A673 (cell line): ENCODE results near the gene TMEM208. TPM values are rescaled to one million over a fixed set of nuclear protein-coding genes. Genes with fewer than 3 reads are reported as not detected.

Source experiments
- BruUV-seq: library from RNA; stranded (reverse); fragments of 400-500 nt; replicated peaks from 2 replicates; lab custom pipeline; 2021; lab: Mats Ljungman, UMichigan
- CTCF ChIA-PET: fragments of 300-600 bp; sonication (Branson Sonifier 250); formaldehyde crosslinking; loops from one replicate; lab custom pipeline; 2022; ENCODE audit warnings: antibody characterized with exemption; lab: Charles Lee
- POLR2A ChIA-PET: fragments of 300-600 bp; sonication (Branson Sonifier 250); formaldehyde crosslinking; loops from one replicate; lab custom pipeline; 2022; ENCODE audit warnings: antibody characterized with exemption; ENCODE audit not compliant: low non-redundant PET; lab: Charles Lee
- DNase-seq: peaks from one replicate; pipeline ENCODE4 v3.0.0-alpha.2; 2015; ENCODE audit warnings: low spot score
- H3K27ac ChIP-seq: fragments of 200-600 bp; sonication (generic); 2 replicates; pipeline ENCODE4 v1.5.1; 2016; ENCODE audit warnings: mixed run types, low read depth, mild to moderate bottlenecking, mixed read lengths, antibody characterized with exemption, low read length; ENCODE audit not compliant: poor library complexity, severe bottlenecking
- H3K27me3 ChIP-seq: fragments of 200-600 bp; sonication (generic); replicated peaks from 2 replicates; pipeline ENCODE4 v1.6.1; 2017; ENCODE audit warnings: mixed run types, low read depth, mild to moderate bottlenecking, mixed read lengths, antibody characterized with exemption, low read length; ENCODE audit not compliant: insufficient read depth, poor library complexity
- H3K36me3 ChIP-seq: fragments of 200-600 bp; sonication (generic); 2 replicates; pipeline ENCODE4 v1.6.1; 2016; ENCODE audit warnings: mixed run types, mild to moderate bottlenecking, mixed read lengths, antibody characterized with exemption, low read length; ENCODE audit not compliant: insufficient read depth, poor library complexity, severe bottlenecking
- H3K4me1 ChIP-seq: fragments of 200-600 bp; sonication (generic); 2 replicates; pipeline ENCODE4 v1.6.1; 2017; ENCODE audit warnings: mixed run types, mild to moderate bottlenecking, mixed read lengths, antibody characterized with exemption, low read length; ENCODE audit not compliant: insufficient read depth, poor library complexity, severe bottlenecking
- H3K4me3 ChIP-seq: fragments of 200-600 bp; sonication (generic); 2 replicates; pipeline ENCODE4 v1.5.1; 2016; ENCODE audit warnings: low read depth, mixed run types, mild to moderate bottlenecking, mixed read lengths, low read length; ENCODE audit not compliant: poor library complexity, severe bottlenecking
- H3K9me3 ChIP-seq: fragments of 200-600 bp; sonication (generic); 2 replicates; pipeline ENCODE4 v1.6.1; 2016; ENCODE audit warnings: mixed run types, low read depth, mild to moderate bottlenecking, mixed read lengths, antibody characterized with exemption, low read length; ENCODE audit not compliant: poor library complexity, severe bottlenecking
- EZH2 ChIP-seq: fragments of 200-600 bp; sonication (generic); IDR thresholded peaks from 2 replicates; pipeline ENCODE4 v1.6.1; 2017; ENCODE audit warnings: borderline replicate concordance, low read depth, mild to moderate bottlenecking, mixed read lengths, antibody characterized with exemption, low read length; ENCODE audit not compliant: poor library complexity, severe bottlenecking
- intact Hi-C: fragments of 100-400 bp; cut with micrococcal nuclease; formaldehyde crosslinking; loops from one replicate; pipeline ENCODE4 v1.10.0; 2022; ENCODE audit not compliant: unreplicated experiment
- total RNA-seq: library from RNA; stranded (reverse); gene quantifications from 2 replicates; pipeline ENCODE4 v1.2.3, GENCODE V29; 2021
- TF ChIP-seq, protein P1 (sequence below): fragments of 300-800, 200-600 bp; sonication (generic); conservative IDR thresholded peaks from 2 replicates; pipeline ENCODE4 v1.5.1; 2017; ENCODE audit warnings: low read depth, mild to moderate bottlenecking, antibody characterized with exemption, low read length, moderate library complexity, mixed read lengths

The TMEM208 gene
- total RNA-seq, 1 experiment from 2014 or later = 38.2 TPM

- no peak for DNase-seq
- ChIA-PET POLR2A (no interaction called here), CTCF (no interaction called here)
- H3K36me3 ChIP-seq = peaks cover 6% of the 10 kb centered on the region
- BruUV-seq = no TSS peak
- intact Hi-C loops = no loop called here
- no peaks in the 10 kb centered on the region for H3K27me3 ChIP-seq
- H3K9me3 ChIP-seq = no peaks in the 10 kb centered on the region
- no peak overlapping the region for H3K4me3 ChIP-seq
- H3K27ac ChIP-seq = no peak overlapping the region
- TF ChIP-seq, protein P1, sequence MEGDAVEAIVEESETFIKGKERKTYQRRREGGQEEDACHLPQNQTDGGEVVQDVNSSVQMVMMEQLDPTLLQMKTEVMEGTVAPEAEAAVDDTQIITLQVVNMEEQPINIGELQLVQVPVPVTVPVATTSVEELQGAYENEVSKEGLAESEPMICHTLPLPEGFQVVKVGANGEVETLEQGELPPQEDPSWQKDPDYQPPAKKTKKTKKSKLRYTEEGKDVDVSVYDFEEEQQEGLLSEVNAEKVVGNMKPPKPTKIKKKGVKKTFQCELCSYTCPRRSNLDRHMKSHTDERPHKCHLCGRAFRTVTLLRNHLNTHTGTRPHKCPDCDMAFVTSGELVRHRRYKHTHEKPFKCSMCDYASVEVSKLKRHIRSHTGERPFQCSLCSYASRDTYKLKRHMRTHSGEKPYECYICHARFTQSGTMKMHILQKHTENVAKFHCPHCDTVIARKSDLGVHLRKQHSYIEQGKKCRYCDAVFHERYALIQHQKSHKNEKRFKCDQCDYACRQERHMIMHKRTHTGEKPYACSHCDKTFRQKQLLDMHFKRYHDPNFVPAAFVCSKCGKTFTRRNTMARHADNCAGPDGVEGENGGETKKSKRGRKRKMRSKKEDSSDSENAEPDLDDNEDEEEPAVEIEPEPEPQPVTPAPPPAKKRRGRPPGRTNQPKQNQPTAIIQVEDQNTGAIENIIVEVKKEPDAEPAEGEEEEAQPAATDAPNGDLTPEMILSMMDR = no peak
- no peak for TF ChIP-seq EZH2
- peaks cover 24% of the 10 kb centered on the region for H3K4me1 ChIP-seq
Observed at GRCh38 chr16:67188798-67189197, 38.1 kb upstream of the TMEM208 start.

GRCh38 chr16:67190041-67190440, 36.9 kb upstream of the TMEM208 start, which contains the start of gene EXOC3L1:
EXOC3L1 (minus strand) TSS chr16:67190136; CDS start chr16:67189676, 460 bp downstream.
- intact Hi-C loops = no loop called here
- no peaks in the 10 kb centered on the region for H3K27me3 ChIP-seq
- H3K27ac ChIP-seq = no peak within 1 kb of the TSS
- POLR2A ChIA-PET = no interaction called here
- TF ChIP-seq EZH2 = no peak
- TF ChIP-seq, protein P1 = no peak
- peaks cover 18% of the 10 kb centered on the region for H3K36me3 ChIP-seq
- no peak for DNase-seq
- no peaks in the 10 kb centered on the region for H3K9me3 ChIP-seq
- CTCF ChIA-PET = no interaction called here
- H3K4me3 ChIP-seq = no peak within 1 kb of the TSS
- no TSS peak for BruUV-seq
- peaks cover 18% of the 10 kb centered on the region for H3K4me1 ChIP-seq

DNA sequence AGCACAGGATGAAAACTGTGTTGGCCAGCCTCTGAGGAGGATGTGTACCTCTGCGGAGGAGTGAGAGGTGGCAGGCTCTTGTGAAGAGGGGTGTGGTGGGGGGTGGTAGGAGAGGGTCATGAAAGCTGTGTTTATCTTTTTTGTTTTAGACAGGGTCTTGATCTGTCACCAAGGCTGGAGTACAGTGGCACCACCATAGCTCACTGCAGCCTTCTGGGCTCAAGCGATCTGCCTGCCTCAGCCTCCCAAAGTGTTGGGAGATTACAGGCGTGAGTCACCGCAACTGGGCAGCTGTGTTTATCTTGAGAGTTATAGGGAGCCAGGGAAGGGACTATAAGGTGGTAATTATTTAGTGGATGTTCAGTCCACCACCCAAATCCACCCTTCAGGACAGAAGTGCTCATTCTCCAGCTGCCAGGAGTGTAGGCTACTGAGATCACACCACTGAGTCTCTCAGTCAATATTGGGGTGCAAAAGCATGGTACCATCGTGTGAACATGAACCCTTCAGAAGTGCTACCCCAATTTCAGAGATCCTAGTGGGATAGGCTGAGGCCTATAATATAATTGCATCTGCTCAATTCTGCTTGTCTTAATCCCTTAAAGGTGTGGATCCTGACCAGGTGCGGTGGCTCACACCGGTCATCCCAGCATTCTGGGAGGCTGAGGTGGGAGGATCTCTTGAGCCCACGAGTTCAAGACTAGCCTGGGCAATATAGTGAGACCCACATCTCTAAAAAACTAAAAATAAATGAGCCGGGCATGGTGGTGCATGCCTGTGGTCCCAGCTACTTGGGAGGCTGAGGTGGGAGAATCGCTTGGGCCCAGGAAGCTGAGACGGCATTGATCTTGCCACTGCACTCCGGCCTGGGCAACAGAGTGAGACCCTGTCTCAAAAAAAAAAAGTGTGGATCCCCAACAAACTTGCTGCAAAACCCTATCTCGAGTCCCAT, 36.2 kb upstream of the TMEM208 start:
- BruUV-seq = no TSS peak
- Histone ChIP-seq H3K27ac (no peak overlapping the region), H3K9me3 (no peaks in the 10 kb centered on the region), H3K36me3 (peaks cover 25% of the 10 kb centered on the region), H3K4me1 (peaks cover 18% of the 10 kb centered on the region), H3K4me3 (no peak overlapping the region), H3K27me3 (no peaks in the 10 kb centered on the region)
- no peak for DNase-seq
- POLR2A ChIA-PET = no interaction called here
- intact Hi-C loops = no loop called here
- CTCF ChIA-PET = no interaction called here
- TF ChIP-seq EZH2 = no peak
- TF ChIP-seq, protein P1 = no peak
